Subcutaneous abdominal adipose tissue (tissue), 5 donors: ENCODE results near the gene TSC22D1.

Experiments
- H3K27ac ChIP-seq: one replicate; pipeline ENCODE4 v1.7.0; 2013; ENCODE audit warnings: low read depth, mild to moderate bottlenecking, inconsistent platforms, low read length, moderate library complexity
- H3K27me3 ChIP-seq, 5 donors: one replicate each; pipeline ENCODE4 v1.7.0; 2013; ENCODE audit warnings: low read length in 5 of 5, inconsistent platforms in 1 of 5; ENCODE audit not compliant: control insufficient read depth in 5 of 5, insufficient read depth in 4 of 5
- H3K36me3 ChIP-seq, 5 donors: one replicate each; pipeline ENCODE4 v1.7.0; 2013; ENCODE audit warnings: low read length in 5 of 5; ENCODE audit not compliant: control insufficient read depth in 5 of 5, insufficient read depth in 5 of 5
- H3K4me1 ChIP-seq, 5 donors: one replicate each; pipeline ENCODE4 v1.7.0; 2013; ENCODE audit warnings: low read length in 5 of 5, mild to moderate bottlenecking in 3 of 5, moderate library complexity in 1 of 5; ENCODE audit not compliant: control insufficient read depth in 5 of 5, insufficient read depth in 5 of 5
- H3K4me3 ChIP-seq, 5 donors: one replicate each; pipeline ENCODE4 v1.7.0; 2013; ENCODE audit warnings: low read length in 5 of 5, low read depth in 1 of 5
- H3K9ac ChIP-seq, 5 donors: one replicate each; pipeline ENCODE4 v1.7.0; 2013; ENCODE audit warnings: low read length in 5 of 5, mild to moderate bottlenecking in 4 of 5, moderate library complexity in 3 of 5
- H3K9me3 ChIP-seq, 5 donors: one replicate each; pipeline ENCODE4 v1.7.0; 2013; ENCODE audit warnings: low read length in 5 of 5; ENCODE audit not compliant: control insufficient read depth in 5 of 5
- donor health status: healthy.
- donor health status: healthy.
- donor health status: healthy.
- donor health status: healthy.
- donor health status: healthy.

Gene TSC22D1

DNA sequence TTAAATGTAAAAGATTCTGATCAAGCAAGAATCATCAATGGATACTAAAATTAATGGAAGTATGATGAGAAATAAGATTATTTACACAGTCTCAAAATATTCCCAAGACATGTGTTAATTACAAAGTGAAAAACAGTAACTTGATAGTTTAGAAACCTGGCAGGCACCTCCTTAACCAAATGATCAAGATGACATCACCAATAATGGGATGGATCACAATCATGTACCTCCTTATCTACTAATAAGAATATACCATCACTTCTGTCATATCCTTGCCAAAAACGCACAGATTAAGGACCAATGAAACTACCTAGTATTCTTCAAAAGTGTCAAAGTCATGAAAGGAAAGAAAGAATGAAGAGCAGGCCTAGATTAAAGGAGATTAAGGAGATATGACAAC, 30.0 kb downstream of the TSC22D1 start:
- H3K9ac ChIP-seq: no peak overlapping the region
- H3K4me1 ChIP-seq: no peaks in the 10 kb centered on the region
- no peak overlapping the region for H3K4me3 ChIP-seq
- H3K9me3 ChIP-seq: no peaks in the 10 kb centered on the region
- no peaks in the 10 kb centered on the region for H3K36me3 ChIP-seq
- no peaks in the 10 kb centered on the region for H3K27me3 ChIP-seq
- H3K27ac ChIP-seq: no peak overlapping the region

DNA sequence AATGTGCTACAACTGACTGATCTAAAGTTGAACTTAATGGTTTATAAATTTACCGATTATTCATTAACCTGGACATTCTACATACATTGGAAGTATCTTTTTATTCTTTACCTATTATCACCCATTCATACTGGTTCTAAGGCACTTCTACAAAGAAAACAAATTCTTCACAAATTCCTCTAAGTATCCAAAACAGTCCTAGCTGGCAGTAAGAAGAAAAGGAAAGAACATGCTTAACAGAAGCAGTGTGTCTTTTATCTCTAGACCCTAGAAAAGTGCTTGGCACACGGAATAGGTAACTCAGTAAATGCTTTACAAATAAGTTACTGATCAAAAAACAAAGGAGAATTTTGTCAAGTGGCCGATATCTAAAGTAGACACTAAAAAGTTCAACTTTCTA, 32.8 kb downstream of the TSC22D1 start:
- H3K36me3 ChIP-seq: no peaks in the 10 kb centered on the region
- no peaks in the 10 kb centered on the region for H3K27me3 ChIP-seq
- no peaks in the 10 kb centered on the region for H3K4me1 ChIP-seq
- no peak overlapping the region for H3K4me3 ChIP-seq
- no peaks in the 10 kb centered on the region for H3K9me3 ChIP-seq
- H3K27ac ChIP-seq: no peak overlapping the region
- no peak overlapping the region for H3K9ac ChIP-seq

DNA sequence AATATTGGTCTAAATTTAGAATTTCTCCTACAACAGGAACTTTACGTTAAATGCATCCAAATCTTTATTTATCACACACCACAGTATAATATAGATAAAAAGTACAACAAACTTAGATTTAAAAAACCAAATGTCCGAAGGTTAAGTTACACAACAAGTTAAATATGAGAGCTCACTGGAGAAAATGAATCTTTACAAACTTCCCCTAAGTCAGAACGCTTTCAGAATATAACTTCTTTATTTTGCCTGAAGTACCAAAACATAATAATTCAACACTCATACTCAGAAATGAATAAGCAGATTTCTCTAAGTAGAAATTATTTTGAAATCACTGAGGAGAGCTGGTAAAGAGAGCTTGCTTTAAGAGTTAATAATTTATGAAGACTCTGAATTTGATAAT, 33.8 kb downstream of the TSC22D1 start:
- H3K4me3 ChIP-seq: no peak overlapping the region
- no peak overlapping the region for H3K9ac ChIP-seq
- H3K27ac ChIP-seq: no peak overlapping the region
- H3K9me3 ChIP-seq: no peaks in the 10 kb centered on the region
- H3K36me3 ChIP-seq: no peaks in the 10 kb centered on the region
- no peaks in the 10 kb centered on the region for H3K4me1 ChIP-seq
- H3K27me3 ChIP-seq: no peaks in the 10 kb centered on the region

DNA sequence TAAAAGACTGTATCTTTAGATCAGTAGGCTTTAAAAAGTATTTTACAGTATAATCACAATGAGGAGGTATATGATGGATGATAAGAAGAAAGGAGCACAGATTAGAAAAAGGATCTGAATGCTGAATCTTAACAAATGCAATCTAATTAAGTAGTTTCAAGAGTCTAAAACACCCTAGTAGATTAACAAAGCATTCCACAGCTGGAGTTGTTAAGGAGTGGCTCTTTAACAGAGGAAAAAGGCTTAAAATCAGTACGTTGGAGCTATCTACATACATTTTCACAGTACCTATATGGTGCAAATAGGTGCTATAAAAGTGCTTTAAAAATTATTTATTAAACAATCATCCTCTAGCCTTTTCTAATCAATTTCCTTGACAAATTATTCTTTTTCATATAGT, 34.5 kb downstream of the TSC22D1 start:
- no peaks in the 10 kb centered on the region for H3K36me3 ChIP-seq
- no peaks in the 10 kb centered on the region for H3K4me1 ChIP-seq
- no peak overlapping the region for H3K4me3 ChIP-seq
- no peaks in the 10 kb centered on the region for H3K9me3 ChIP-seq
- H3K9ac ChIP-seq: no peak overlapping the region
- no peak overlapping the region for H3K27ac ChIP-seq
- H3K27me3 ChIP-seq: no peaks in the 10 kb centered on the region

DNA sequence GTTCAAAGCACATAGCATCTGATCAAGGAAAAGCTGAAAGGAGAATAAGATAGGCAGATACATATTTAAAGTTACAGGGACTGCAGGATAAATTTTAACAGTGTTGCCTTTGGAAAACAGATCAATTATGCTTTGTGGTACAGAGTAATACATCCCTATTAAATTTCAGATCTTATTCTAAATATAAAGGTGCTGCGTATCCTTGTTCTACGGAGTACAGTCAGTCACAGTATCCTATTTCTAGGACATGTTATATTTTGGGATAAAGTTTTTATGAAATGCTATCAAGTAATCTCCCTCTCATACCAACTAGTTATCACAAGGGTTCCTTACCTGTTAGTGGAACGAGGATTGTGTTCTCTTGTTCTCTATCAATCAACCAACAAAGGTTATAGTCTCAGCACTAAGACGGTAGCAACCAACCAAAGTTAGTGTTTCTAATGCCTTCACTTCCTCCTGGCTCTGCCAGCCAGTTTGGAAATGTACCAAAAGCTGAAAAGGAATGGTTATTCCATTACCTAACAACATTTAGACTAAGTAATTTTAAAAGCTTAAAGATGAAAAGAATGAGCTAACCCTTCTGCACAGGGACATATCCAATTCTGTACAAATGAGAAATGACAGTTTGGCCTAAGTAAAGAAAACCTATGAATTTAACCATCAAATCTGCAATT, 35.2 kb downstream of the TSC22D1 start:
- Histone ChIP-seq H3K4me1 (no peaks in the 10 kb centered on the region), H3K4me3 (no peak overlapping the region), H3K9me3 (no peaks in the 10 kb centered on the region), H3K9ac (no peak overlapping the region), H3K36me3 (no peaks in the 10 kb centered on the region), H3K27ac (no peak overlapping the region), H3K27me3 (no peaks in the 10 kb centered on the region)

DNA sequence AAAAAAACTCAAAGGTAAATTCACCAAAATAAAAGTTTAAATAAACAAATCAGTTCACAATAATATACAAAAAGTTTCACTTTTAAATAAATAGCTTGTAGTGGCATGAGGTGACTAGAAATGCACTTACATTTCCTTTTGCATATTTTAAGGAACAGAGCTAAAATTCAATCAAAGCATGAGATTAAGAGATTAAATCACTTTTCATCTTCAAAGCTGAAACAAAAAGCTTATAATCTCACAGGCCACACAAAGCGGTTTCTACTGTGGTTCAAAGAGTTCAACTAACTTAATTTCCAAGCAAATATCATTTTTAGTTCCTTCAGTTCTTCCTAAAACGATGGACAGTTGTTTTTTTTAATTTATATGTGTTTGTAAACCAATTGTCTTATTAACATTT, 38.9 kb downstream of the TSC22D1 start:
- Histone ChIP-seq H3K4me3 (no peak overlapping the region), H3K4me1 (no peaks in the 10 kb centered on the region), H3K9ac (no peak overlapping the region), H3K27me3 (no peaks in the 10 kb centered on the region), H3K27ac (no peak overlapping the region), H3K36me3 (no peaks in the 10 kb centered on the region), H3K9me3 (no peaks in the 10 kb centered on the region)

DNA sequence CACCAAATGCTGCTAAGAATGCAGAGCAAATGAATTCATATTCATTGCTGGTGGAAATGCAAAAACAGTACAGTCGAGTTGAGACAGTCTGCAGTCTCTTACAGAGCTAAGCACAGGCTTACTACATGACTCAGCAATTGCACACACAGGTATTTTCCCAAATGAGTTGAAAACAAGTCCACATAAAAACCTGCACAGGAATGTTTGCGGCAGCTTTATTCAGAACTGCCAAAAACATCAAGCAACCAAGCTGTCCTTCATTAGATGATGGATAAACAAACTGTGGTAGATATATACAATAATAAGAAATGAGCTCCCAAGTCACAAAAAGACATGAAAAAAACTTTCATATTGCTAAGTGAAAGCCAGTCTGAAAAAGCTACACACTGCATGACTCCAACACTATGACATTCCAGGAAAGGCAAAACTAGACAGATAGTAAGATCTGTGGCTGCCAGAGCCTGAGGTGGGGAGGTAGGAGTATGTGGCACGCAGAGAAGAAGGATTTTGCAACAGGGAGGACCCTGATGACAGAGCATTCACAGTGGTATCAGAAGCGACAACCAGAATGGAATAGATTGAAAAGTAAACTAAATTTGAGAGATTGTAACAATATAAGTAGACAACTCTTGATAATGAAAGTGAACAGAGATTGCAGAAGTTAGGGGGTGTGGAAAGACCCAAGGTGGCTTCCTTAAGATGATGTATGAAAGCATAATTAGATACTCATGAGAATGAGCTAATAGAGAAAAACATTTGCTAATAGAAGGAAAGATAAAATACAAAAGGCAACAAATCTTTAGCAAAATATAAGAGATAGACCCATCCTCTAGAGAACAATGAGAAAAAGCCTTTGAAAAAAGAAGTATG, 52.7 kb downstream of the TSC22D1 start:
- Histone ChIP-seq H3K4me1 (peaks cover 0 to 4% (median 0%) of the 10 kb centered on the region in 5 donors), H3K9ac (no peak overlapping the region), H3K9me3 (no peaks in the 10 kb centered on the region), H3K4me3 (no peak overlapping the region), H3K27me3 (no peaks in the 10 kb centered on the region), H3K36me3 (no peaks in the 10 kb centered on the region), H3K27ac (no peak overlapping the region)

DNA sequence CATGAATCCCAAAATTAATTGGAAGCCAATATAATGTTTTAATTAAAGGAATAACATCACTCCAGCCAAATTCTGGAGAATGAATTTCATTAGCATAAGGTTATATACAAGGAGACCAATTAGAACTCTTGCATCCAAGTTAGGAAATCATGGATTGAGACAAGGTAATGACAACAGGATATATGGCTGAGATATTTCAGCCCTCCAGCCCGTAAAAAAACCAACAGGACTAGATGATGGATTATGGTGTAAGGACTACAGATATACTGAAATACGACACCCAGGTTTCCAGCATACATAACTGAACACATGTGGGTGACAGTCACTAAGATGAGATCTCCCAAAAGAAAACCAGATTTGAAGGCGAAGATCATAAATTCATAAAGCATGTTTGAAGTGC, 56.5 kb downstream of the TSC22D1 start:
- Histone ChIP-seq H3K9me3 (no peaks in the 10 kb centered on the region), H3K27me3 (no peaks in the 10 kb centered on the region)

DNA sequence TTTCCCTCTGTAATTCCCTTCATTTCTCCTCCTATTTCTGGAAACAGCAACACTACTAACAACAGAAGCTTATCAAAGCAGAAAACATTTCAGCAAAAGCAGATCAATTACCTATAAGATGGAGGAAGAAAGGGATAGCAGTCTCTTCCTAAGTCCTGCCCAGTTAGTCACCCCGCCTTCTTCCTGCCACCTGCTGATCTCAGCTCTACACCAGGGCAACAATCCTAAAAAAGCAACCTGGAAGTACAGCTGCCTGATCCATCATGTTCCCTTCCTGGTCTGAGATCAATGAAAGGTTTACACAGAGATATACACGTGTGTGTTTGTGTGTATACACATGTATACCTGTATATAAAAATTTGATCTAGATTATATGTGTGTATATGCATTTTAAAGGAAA, 59.4 kb downstream of the TSC22D1 start:
- Histone ChIP-seq H3K4me3 (no peak overlapping the region), H3K9me3 (no peaks in the 10 kb centered on the region), H3K27me3 (no peaks in the 10 kb centered on the region), H3K36me3 (peaks cover 0 to 5% (median 0%) of the 10 kb centered on the region in 5 donors), H3K27ac (no peak overlapping the region), H3K9ac (no peak overlapping the region), H3K4me1 (peaks cover 0 to 4% (median 0%) of the 10 kb centered on the region in 5 donors)

More for the DNA sequence above, 56.5 kb downstream of the TSC22D1 start:
- H3K36me3 ChIP-seq: no peaks in the 10 kb centered on the region
- H3K27ac ChIP-seq: no peak overlapping the region
- H3K9ac ChIP-seq: no peak overlapping the region
- H3K4me3 ChIP-seq: no peak overlapping the region
- H3K4me1 ChIP-seq: peaks cover 0 to 4% (median 0%) of the 10 kb centered on the region in 5 donors

DNA sequence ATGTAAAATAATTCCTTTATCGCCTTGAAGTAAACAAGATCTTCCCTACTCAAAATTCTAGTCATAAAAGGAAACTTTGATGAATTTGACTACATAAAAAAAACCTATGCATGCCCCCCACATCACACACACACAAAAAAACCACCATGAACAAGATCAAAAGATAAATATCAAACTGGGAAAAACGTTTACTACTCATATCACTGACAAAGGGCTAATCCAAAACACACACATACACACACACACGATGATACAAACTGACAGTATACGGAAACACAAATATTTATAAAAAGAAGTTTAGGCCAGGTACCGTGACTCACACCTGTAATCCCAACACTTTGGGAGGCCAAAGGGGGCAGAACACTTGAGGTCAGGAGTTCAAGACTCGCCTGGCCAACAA, 61.9 kb downstream of the TSC22D1 start:
- H3K27me3 ChIP-seq: no peaks in the 10 kb centered on the region
- H3K9me3 ChIP-seq: no peaks in the 10 kb centered on the region
- H3K36me3 ChIP-seq: peaks cover 0 to 5% (median 0%) of the 10 kb centered on the region in 5 donors
- no peak overlapping the region for H3K9ac ChIP-seq
- H3K4me1 ChIP-seq: peaks cover 0 to 4% (median 0%) of the 10 kb centered on the region in 5 donors
- no peak overlapping the region for H3K4me3 ChIP-seq
- no peak overlapping the region for H3K27ac ChIP-seq
